ENCODE data around the gene SLC22A4.

SLC22A4 gene

DNA sequence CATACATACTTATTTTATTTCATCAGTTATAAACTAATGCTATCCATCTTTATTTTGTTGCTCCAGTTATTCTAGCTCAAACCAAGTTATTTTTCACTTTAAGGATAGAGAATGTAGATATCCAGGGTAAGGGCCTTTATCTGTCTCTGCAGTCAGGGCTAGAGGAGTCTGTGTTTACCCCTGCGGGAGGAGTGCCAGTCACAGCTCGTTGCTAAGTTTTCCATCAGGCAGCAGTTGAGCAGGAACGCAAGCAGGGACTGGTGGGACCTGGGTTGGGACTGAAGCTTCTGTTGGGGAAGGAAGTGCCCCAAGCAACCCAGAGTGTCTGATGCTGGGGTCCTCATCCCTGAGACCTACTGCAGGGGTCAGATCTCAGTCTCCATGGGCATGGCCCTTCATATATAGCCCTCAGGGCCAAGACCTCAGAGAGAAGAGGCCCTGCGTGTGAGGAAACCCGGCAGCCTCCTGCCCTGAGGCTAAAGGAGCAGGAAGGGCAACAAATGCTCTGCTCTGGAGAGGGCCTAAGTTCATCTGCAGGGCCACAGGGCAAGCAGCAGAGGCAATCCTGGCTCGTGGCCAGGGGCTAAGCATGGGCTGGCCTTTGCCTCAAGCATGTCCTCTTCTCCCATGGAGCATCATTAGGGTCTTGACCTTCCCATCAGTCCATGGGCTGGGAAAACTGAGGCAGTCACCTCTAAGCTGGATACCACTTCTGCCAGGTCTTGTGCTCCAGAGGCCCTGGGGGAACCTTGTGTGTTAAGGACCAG lies 6.6 kb downstream of the SLC22A4 start:
- no peak for DNase-seq

GRCh38 chr5:132301344-132302271 lies 7.4 kb downstream of the SLC22A4 start:
- no peak for DNase-seq

GRCh38 chr5:132302413-132302812 lies 8.2 kb downstream of the SLC22A4 start:
- DNase-seq = no peak

- DNase-seq = no peak
Measured at GRCh38 chr5:132303589-132303988, 9.4 kb downstream of the SLC22A4 start.

GRCh38 chr5:132305420-132305819 lies 11.2 kb downstream of the SLC22A4 start:
- DNase-seq = no peak

DNA sequence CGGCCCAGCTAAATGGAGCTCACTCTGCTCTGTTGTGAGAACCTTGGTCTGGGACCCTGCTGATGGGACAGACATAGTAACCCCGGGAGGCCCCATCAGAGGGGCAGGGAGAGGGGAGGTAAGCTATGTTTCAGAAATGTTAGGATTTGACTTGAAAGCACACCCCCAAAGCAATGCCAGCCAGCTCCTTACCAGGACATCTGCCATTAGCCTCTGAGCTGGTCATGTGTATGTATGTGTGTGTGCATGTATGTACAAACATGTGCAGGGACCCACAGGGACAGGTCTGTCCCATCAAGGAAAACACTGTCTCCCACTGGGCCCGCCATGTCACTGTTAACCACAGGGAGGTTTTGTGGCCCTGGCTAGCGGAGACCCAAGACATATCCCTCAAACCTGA lies 14.5 kb downstream of the SLC22A4 start:
- no peak for DNase-seq

DNA sequence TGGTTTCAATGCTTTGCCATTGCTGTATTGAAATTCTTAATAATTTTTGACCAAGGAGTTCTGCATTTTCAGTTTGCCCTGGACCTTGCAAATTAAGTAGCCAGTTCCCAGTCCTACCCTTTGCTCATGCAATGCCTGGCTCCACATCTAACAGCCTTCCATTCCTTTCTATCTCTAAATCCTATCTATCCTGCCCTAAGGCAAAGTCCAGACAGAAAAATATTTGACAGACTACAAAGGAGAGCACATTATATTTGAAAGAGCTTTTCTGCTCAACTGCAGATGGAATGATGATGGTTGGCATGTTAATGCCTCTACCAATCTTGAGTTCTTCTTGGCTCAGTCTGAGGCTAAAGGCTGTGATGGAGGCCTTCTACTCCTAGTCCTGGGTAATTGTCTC lies 15.5 kb downstream of the SLC22A4 start:
- DNase-seq = no peak

DNA sequence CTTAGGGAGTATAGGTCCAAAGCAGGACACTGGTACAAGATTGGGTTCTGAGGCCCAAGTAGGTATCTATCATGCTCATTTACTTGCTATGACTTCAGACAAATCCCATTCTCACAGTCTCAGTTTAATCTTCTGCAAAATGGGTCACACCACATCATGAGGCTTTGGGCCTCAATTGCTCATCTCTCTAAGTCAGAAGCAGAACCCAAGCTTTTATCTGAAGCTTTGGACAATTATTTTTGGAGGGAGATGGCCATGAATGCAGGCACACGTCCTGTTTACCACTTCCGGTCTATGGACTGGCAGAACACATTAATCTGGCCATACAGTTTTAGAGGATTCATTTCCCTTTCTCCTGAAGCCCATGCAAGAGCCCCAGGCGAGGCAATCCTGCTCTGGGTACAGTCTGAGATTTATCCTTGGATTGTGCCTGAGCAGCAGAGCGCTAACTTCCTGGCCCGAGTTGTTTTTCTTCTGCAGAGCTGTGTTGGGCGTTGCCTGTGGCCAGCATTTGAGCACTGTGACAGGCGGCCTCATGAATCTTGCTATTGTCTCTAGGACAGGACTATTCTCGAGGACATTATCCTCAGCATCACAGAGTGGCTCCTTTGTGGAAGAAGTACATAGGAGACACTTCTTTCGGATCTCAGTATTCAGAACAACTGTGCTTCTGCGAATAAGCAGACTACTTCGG lies 16.1 kb downstream of the SLC22A4 start:
- no peak for DNase-seq

GRCh38 chr5:132313366-132313765 lies 19.2 kb downstream of the SLC22A4 start:
- no peak for DNase-seq

DNA sequence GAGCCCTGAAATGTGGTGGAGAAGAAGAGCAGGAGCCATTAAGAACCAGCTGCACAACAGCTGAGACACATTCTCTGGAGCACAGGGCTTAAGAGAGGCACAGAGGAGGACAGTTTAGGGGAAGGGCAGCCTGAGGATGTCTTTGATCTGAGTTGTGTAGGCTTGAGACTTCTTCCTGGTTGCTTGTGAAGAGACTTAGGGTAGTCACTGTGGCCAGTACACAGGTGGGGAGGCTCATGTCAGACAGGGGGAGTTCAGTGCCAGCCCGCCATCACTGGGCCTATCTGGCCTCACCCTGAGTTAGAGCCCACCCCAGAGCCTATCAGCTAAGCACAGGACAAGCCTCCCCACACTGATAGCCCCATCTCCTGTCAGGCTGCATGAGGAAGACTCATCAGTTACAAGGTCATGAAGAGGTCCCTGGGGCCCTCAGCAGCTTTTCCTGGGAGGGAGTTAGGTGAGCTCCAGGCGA lies 19.8 kb downstream of the SLC22A4 start:
- no peak for DNase-seq

- no peak for DNase-seq
Measured at GRCh38 chr5:132315529-132316067, 21.4 kb downstream of the SLC22A4 start.

- DNase-seq = no peak
Measured at GRCh38 chr5:132319975-132320374, 25.8 kb downstream of the SLC22A4 start.

GRCh38 chr5:132321109-132321721 lies 27.0 kb downstream of the SLC22A4 start:
- no peak for DNase-seq

DNA sequence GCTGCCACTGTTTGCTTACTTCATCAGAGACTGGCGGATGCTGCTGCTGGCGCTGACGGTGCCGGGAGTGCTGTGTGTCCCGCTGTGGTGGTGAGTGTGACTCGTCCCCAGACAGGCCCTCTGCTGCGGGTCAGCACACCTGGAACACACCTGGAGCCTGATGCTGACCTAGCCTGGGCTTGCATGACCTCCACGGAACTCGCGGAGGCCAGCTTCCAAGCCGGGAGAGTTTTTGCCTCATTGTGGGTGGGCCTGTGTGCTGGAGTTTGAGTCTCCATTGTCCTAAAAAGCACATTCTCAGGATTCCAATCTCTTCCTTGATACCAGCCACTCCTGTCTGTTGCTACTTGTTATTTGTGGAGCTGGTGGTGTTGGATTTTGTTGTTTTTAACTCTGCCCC lies 28.1 kb downstream of the SLC22A4 start:
- no peak for DNase-seq

DNA sequence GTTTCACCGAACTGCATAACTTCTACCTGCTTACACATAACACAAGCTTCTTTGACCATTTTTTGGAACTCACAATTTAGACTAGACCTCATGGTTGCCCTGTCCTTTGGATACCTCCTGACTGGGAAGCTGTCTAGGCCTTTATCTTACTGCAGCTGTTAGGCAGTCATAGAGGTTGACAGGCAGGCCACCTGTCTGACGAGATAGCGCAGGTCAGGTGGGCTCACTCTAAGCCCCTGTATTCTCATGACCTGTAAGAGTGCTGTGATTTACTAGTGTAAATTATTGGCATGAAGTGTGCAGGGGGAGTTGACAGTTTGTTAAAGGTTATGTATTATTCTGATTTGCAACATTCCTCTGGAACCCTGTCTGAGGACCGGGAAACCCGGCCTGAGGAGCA lies 29.0 kb downstream of the SLC22A4 start:
- DNase-seq = no peak

DNA sequence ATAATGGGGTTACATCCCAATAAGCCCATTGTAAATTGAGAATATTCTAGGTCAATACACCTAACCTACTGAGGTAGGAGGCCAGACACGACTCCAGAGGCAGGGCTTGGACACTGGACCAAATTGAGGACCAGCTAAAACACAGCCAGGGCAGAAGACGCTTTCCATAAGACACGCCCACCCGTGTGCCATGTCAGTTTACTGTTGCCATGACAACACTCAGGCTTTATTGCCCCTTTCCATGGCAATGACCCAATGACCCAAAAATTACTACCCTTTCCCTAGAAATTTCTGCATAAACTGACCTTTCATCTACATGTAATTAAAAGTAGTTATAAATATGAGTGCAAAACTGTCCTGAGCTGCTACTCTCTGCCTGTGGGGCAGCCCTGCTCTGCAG lies 31.5 kb downstream of the SLC22A4 start:
- no peak for DNase-seq

GRCh38 chr5:132327252-132327955 lies 33.2 kb downstream of the SLC22A4 start:
- no peak for DNase-seq

GRCh38 chr5:132334812-132335211 lies 40.6 kb downstream of the SLC22A4 start:
- DNase-seq = no peak

GRCh38 chr5:132335402-132335801 lies 41.2 kb downstream of the SLC22A4 start:
- DNase-seq = no peak

GRCh38 chr5:132339502-132339901 lies 45.3 kb downstream of the SLC22A4 start:
- DNase-seq = no peak

DNA sequence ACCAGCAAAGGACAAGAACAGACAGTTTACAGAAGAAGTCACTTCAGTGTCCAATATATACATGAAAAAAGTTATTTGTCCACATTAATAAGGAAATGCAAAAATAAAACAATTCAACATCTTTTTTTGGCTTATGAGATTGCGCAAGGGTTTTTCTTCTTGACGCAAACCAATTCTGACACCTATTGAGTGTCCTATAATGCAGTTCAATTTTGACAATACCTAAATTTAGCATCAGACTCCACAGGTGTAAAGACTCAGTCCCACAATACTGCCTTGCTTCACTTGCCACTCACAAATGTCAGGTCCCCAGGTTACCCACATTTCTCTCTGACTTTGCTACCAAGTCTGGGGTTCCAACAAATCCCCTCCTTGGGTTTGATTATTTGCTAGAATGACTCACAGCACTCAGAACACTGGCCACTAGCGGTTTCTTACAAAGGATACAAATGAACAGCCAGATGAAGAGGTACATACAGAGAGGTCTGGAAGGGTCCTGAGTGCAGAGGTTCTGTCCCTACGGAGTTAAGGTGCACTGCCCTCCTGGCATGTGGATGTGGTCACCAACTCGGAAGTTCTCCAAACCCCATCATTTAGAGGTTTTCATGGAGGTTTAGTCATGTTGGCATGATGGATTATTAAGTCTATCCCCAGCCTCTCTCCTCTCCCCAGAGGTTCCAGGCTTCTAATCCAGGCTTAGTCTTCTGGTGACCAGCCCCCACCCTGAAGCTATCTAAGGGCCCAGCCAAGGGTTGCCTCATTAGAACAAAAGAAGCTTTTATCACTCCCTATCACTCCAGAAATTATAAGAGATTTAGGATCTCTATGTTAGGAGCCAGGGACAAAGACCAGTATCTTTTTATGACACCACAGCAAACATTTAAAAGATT lies 48.3 kb downstream of the SLC22A4 start:
- no peak for DNase-seq
